Motor neuron (in vitro differentiated cells): ENCODE measurements around the gene SCAMP1. TPM values are rescaled to one million over a fixed set of nuclear protein-coding genes. Genes with fewer than 3 reads are reported as not detected.

Experiments used
- ATAC-seq, 8 experiments: fragments of 200-7000 bp; cut with Tn5 transposase; replicated peaks in 6 of 8; 2 replicates each; pipeline ENCODE4 v1.8.0; 2021; ENCODE audit warnings: mild to moderate bottlenecking in 8 of 8, moderate library complexity in 8 of 8
- H3K27ac ChIP-seq, 2 donors: fragments of 250-450 bp; sonication (Bioruptor Pico); 2 replicates each; pipeline ENCODE4 v1.9.0; 2021; ENCODE audit warnings: antibody characterized with exemption in 2 of 2, mild to moderate bottlenecking in 2 of 2, moderate library complexity in 1 of 2
- H3K4me1 ChIP-seq, 2 donors: fragments of 250-450 bp; sonication (Bioruptor Pico); replicated peaks in 1 of 2; 2 replicates each; pipeline ENCODE4 v1.6.1; 2021; ENCODE audit warnings: antibody characterized with exemption in 2 of 2, mild to moderate bottlenecking in 2 of 2, moderate library complexity in 1 of 2
- H3K4me3 ChIP-seq, 5 donors: fragments of 250-450 bp; sonication (Bioruptor Pico); 2 replicates each; pipeline ENCODE4 v1.9.0; 2021; ENCODE audit warnings: antibody characterized with exemption in 5 of 5, mild to moderate bottlenecking in 5 of 5, moderate library complexity in 4 of 5
- WGBS, 10 experiments: fragments of 450-650 bp; shearing (Covaris generic); methylation state at CpG; one replicate each; pipeline ENCODE4 v1.0.0; 2022; 5-methylcytosine and 5-hydroxymethylcytosine counted together
- in situ Hi-C, 9 experiments: fragments of 400-800 bp; cut with MboI; loops; one replicate each; pipeline ENCODE4 v1.15.0; 2021; ENCODE audit warnings: low sequenced_read_pairs in 9 of 9, low pct_unique_long_range_greater_than_20kb in 2 of 9; ENCODE audit not compliant: unreplicated experiment in 9 of 9
- total RNA-seq, 8 experiments: library from RNA; unstranded; fragments of 300-600 nt; gene quantifications; 2 replicates each; pipeline versions ENCODE4 v1.2.3 to v1.2.4, GENCODE V29; 2022

The SCAMP1 gene
- total RNA-seq, 8 experiments from 2014 or later = 22.6 to 79.2 (median 54.7) TPM

- ATAC-seq = peak; percentile 69 to 99 (median 86)
- in situ Hi-C loops = no loop called here
- no peak overlapping the region for H3K4me3 ChIP-seq
- peaks cover 0 to 5% of the 10 kb centered on the region in 2 donors for H3K4me1 ChIP-seq
- WGBS, 10 experiments = 61 to 85% (median 72%) methylated on average over 3 to 11 of the region's 14 CpGs; no CpG with 5 or more reads in 3 of the 10 experiments
- no peak overlapping the region for H3K27ac ChIP-seq
Observed at GRCh38 chr5:78518365-78519197, 158.2 kb downstream of the SCAMP1 start.

DNA sequence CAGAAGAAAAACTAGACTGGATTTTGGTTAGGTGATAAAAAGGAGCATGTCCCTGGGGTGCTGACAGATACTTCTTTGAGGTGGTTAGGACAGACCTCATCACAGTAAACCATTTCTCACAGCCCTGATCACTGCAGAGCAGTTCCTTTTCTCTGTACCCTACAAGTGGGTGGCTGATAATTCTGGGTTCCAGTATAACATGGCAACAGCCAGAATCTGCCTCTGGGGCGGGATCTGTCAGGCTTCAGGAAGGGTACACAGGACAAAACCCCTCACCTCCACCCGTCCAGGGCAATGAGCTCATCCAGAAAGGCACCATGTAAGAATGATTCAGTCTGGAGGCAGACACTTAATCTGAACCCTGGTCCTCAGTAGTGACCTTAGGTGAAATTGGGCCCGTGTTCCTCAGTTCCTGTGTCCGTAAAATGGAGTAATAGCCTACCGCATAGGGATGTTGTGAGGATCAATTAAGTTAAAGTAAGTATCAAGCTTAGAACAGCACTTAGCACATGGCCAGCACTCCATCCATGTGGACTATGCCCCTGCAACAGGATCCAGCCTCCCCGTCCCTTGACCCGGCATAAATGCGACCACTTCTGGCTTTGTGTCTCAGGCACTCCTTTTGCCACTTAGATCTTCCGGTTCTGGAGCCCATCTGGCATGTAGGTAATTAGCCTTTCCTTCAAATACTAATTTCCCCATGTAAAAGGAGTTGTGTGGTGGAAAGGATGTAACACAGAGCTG is 159.0 kb downstream of the SCAMP1 start:
- H3K27ac ChIP-seq = no peak overlapping the region
- 69 to 100% (median 82%) methylated on average over 1 to 7 of the region's 9 CpGs; no CpG with 5 or more reads in 4 of the 10 experiments for WGBS, 10 experiments
- no peak overlapping the region for H3K4me3 ChIP-seq
- H3K4me1 ChIP-seq = peaks cover 0 to 5% of the 10 kb centered on the region in 2 donors
- in situ Hi-C loops = no loop called here
- no peak for ATAC-seq

GRCh38 chr5:78521455-78521854 is 161.0 kb downstream of the SCAMP1 start:
- in situ Hi-C loops = no loop called here

DNA sequence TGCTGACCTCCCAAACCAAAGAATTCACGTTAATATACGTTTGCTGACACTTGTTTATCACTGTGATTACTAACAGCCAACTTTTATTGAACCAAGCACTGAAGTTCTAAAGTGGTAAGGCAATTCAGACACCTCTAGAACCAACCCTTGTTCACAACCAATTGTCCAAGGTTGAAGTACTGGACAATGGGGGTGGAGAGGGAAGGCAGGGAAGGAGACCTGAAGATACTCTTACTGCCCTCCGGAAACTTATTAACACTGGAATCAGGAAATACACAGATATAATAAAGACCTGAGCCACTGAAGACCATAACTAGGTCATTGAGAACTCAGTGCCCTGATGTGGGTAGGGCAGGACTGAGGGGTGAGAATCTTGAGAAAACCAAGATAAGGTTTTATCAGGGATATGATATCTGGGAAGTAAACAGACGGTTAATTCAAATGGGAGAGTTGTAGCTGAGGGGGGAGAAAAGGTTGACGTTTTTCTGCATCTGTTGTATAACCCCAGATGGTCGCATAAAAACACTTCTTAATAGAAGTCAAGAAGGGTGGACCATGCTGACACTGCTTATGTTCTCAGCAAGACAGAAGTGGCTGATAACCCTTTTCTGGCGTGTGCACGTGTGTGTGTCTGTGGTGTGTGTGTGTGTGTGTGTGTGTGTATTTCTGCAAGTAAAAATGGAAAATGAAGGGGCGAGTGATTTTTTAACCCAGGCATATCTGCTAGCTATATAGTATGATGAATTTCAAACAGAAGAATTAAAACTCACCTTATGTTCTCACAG is 162.3 kb downstream of the SCAMP1 start:
- H3K4me3 ChIP-seq = no peak overlapping the region
- H3K27ac ChIP-seq = no peak overlapping the region
- WGBS, 10 experiments = 76 to 96% (median 90%) methylated on average over 3 to 9 of the region's 9 CpGs; no CpG with 5 or more reads in 2 of the 10 experiments
- no peak for ATAC-seq
- H3K4me1 ChIP-seq = peaks cover 2 to 5% of the 10 kb centered on the region in 2 donors
- in situ Hi-C loops = no loop called here

More at GRCh38 chr5:78521455-78521854, 161.0 kb downstream of the SCAMP1 start:
- Histone ChIP-seq H3K4me1 (peaks cover 0 to 5% of the 10 kb centered on the region in 2 donors), H3K4me3 (no peak overlapping the region), H3K27ac (no peak overlapping the region)
- ATAC-seq = no peak
- 46 to 100% (median 65%) methylated on average over 1 to 2 of the region's 2 CpGs; no CpG with 5 or more reads in 2 of the 10 experiments for WGBS, 10 experiments

DNA sequence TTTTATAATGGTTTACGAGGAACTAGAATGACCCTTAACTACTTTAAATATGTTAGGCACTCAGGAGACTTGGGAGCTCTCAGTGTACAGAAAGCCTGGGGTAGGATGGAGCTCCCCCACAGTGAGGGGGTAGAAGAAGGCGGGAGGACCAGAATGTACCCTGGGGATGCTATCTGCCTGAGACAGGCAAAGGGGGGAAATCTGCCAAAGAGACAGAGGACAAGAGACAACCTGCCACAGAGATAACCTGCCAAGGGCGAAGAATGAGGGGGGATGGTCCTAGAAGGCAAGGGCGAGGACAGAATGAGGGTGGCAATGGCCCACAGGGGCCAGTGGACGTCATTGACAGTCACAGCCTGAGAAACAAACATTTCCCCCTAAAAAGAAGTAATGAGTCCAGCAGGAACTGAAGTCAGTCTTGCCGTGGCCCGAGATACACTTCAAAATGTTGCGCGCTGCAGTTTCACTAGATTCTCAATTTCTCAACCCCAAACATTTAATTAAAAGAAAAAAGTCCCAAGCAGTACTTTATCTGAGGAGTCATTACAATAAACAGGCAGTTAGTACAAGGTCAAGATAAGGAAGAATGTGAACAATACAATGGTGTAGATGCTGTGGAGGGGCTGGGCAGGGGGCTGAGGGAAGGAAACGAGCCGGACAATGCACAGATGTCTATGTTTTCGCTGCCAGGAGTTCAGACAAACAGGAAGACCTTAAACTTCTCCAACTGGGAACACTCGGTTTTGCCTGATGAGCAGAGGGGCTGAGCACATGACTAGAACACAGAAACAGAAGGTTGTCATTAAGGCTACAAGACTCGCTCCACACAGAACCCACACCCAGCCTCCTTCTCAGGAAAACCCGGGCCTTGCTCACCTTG is 163.1 kb downstream of the SCAMP1 start:
- in situ Hi-C loops = no loop called here
- Histone ChIP-seq H3K27ac (no peak overlapping the region), H3K4me1 (peaks cover 2 to 5% of the 10 kb centered on the region in 2 donors), H3K4me3 (no peak overlapping the region)
- 52 to 93% (median 87%) methylated on average over 1 to 10 of the region's 15 CpGs for WGBS, 10 experiments
- ATAC-seq = no peak

DNA sequence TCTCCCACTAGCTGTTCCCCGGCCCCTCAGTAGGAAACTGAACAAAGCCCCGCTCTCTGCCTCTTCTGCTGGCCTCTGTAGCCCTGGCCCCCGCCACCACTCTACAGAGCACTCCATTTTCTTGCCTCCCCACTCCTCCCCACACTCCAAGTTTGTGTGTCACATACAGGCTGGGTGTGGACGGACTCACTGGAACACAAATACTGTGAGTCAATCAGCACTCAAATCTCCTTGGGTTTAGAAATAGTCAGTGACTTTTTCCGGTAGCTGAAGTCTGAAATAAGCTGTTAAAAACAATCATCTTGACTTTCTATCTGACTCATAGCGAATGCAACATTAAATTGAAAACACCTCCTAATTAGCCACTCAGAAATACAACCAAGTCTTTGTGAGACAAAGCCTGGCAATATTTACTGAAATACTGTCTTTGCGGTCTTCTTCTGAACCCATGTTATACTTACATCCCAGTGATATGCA is 165.7 kb downstream of the SCAMP1 start:
- in situ Hi-C loops = no loop called here
- Histone ChIP-seq H3K4me3 (no peak overlapping the region), H3K27ac (no peak overlapping the region), H3K4me1 (peaks cover 2 to 5% of the 10 kb centered on the region in 2 donors)
- peak in 2 of 8 experiments; percentile 63 to 66 for ATAC-seq
- 17 to 100% (median 80%) methylated on average over 1 to 5 of the region's 7 CpGs; no CpG with 5 or more reads in 3 of the 10 experiments for WGBS, 10 experiments

DNA sequence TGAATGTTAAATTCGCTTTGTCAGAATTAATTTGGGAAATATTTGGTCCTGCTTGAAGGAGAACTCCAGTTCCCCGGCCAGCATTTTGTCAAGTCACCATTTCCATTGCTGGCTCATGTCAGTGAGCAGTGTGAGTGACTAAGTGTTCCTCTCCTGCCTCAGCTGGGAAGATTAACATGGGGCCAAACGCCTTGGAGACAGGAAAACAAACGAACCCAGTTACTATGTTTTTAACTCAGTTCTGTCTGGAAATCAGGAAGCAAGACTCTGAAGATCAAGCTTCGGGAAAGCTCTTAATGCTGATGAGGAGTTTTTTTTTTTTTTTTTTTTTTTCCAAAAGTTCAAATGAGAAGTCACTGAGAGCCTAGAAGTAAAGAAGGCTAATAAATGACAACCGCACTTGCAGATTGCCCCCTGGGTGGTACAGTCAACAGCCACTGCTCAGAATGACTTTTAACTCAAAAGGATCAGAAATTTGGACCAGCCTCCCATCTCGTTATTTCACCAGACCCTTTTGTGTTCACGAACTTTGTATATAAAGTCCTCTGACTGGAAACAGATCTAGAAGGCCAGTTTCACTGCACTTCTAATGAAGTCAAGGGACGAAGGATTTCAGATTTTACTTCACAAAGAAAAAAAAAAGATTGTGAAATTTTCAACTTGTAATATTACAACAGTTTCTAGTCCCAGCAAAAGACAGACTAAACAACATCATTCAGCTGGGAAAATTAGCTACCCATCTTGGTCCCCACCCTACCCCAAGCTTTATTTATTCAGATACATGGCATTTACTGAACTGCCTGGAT is 166.8 kb downstream of the SCAMP1 start:
- 4 to 80% (median 31%) methylated on average over 1 to 9 of the region's 9 CpGs for WGBS, 10 experiments
- H3K4me3 ChIP-seq = no peak overlapping the region
- H3K27ac ChIP-seq = no peak overlapping the region
- H3K4me1 ChIP-seq = peaks cover 0 to 2% of the 10 kb centered on the region in 2 donors
- ATAC-seq = peak in 6 of 8 experiments; percentile 30 to 74 (median 64)
- in situ Hi-C loops = no loop called here

DNA sequence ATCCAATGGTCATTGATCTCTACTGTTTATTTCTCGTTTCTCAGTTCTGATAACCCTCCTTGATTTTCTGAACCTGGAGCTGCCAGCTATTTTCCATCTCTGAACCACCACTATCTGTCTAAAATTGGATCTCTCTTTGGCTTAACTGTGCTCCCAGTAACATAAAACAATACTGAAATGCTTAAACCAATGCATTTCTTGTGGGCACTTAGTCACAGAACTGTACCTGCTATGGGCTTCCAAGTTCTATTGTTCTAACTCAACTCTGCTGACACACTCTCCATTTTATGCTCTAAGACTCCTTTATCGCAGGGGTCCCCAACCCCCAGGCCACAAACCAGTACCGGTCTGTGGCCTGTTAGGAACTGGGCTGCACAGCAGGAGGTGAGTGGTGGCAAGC is 167.5 kb downstream of the SCAMP1 start:
- in situ Hi-C loops = no loop called here
- no peak for ATAC-seq

More for the DNA sequence above, 167.5 kb downstream of the SCAMP1 start:
- H3K4me1 ChIP-seq = peaks cover 0 to 2% of the 10 kb centered on the region in 2 donors
- H3K27ac ChIP-seq = no peak overlapping the region
- no peak overlapping the region for H3K4me3 ChIP-seq
- 53 to 100% (median 81%) methylated on average over 1 to 3 of the region's 3 CpGs; no CpG with 5 or more reads in 2 of the 10 experiments for WGBS, 10 experiments

Other genes starting within 250 kb of the SCAMP1 start
- 10 to 100 TPM; 31.7 to 54.7 (median 47.4) TPM for gene AP3B1, start 65.9 kb upstream of the SCAMP1 start, total RNA-seq